Measurements from ENCODE around the gene PKD1L1. TPM values are rescaled to one million over a fixed set of nuclear protein-coding genes. Genes with fewer than 3 reads are reported as not detected.

Gene PKD1L1
- total RNA-seq, 1 donor from 2014 or later: 0.19 TPM

DNA sequence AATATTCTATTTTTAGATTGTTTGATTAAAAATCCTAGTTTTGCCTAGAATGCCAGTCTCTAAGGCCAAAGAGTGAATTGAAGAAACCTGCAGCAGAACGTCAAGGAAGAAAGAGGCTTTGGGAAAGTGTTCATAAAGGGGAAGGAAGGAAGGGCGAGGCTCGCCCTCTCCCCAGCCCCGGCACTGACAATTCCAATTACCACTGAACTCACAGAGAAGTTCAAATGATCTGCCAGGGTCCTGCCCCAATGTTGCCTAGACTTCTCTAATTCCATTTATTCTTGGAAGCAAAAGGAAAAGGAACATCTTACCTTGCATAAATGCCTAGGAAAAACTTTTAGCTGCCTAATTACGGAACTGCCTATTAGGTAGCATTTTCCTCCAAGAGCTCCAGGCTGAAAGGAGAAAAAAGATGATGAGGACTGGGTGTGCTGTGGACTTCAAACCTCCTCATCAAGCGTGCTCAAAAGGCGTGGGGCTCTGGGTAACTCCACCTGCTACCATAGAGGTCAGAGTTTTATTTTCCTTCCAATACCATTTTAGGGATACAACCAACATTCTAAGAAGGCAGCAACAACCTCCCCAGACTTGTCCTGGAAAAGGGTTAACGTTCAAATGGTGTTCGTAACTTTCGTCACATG lies 134.5 kb downstream of the PKD1L1 start:
- no peaks in the 10 kb centered on the region for H3K9me3 Mint-ChIP-seq
- DNase-seq (ENCODE audit: low read depth, low spot score): no peak
- H3K36me3 Mint-ChIP-seq (ENCODE audit: low read depth): no peaks in the 10 kb centered on the region
- no peak overlapping the region for H3K27ac Mint-ChIP-seq (ENCODE audit: unreplicated experiment)
- TF ChIP-seq, protein P1, sequence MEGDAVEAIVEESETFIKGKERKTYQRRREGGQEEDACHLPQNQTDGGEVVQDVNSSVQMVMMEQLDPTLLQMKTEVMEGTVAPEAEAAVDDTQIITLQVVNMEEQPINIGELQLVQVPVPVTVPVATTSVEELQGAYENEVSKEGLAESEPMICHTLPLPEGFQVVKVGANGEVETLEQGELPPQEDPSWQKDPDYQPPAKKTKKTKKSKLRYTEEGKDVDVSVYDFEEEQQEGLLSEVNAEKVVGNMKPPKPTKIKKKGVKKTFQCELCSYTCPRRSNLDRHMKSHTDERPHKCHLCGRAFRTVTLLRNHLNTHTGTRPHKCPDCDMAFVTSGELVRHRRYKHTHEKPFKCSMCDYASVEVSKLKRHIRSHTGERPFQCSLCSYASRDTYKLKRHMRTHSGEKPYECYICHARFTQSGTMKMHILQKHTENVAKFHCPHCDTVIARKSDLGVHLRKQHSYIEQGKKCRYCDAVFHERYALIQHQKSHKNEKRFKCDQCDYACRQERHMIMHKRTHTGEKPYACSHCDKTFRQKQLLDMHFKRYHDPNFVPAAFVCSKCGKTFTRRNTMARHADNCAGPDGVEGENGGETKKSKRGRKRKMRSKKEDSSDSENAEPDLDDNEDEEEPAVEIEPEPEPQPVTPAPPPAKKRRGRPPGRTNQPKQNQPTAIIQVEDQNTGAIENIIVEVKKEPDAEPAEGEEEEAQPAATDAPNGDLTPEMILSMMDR (conservative IDR thresholded peaks at IDR 0.05): no peak
- no peaks in the 10 kb centered on the region for H3K27me3 Mint-ChIP-seq (ENCODE audit: low read depth)
- no peak overlapping the region for H3K4me3 Mint-ChIP-seq
- H3K4me1 Mint-ChIP-seq: peaks cover 22% of the 10 kb centered on the region

DNA sequence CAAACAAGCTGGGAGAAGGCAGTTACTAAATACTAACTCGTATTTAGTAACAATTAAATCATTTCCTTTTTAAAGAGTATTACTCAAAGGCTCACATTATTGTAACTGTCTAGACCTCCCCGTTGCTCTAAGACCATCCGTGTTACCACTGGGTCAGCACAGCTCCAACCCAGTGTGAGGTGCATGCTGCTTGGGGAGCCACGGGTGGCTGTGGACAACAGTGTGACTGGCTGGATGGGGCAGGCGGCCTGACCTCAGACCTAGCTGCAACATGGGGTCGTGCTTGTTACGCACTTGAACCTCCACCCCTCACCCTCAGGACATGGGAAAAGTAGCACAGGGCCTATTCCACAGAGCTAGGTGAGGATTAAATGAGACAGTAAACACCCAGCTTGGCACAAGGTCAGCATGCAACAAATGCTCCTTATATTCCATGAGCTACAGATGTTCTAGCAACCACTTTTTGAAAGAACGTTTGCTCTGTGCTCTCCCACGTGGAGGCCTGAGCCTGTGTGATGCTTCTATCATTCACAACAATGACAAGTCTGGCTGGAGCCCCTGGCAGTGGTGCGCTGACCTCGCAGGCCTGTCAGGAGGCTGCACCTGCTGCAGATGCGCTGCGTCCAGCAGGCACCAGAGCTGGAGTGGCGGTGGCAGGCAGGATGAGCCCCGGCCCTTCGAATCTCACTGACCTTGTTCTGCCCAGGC lies 135.7 kb downstream of the PKD1L1 start:
- Mint-ChIP-seq H3K36me3 (ENCODE audit: low read depth) (no peaks in the 10 kb centered on the region), H3K4me1 (peaks cover 22% of the 10 kb centered on the region), H3K4me3 (no peak overlapping the region), H3K9me3 (no peaks in the 10 kb centered on the region), H3K27ac (ENCODE audit: unreplicated experiment) (no peak overlapping the region), H3K27me3 (ENCODE audit: low read depth) (no peaks in the 10 kb centered on the region)
- TF ChIP-seq, protein P1 (conservative IDR thresholded peaks at IDR 0.05): no peak
- no peak for DNase-seq (ENCODE audit: low read depth, low spot score)

- TF ChIP-seq, protein P1 (conservative IDR thresholded peaks at IDR 0.05): no peak
- Mint-ChIP-seq H3K4me3 (no peak overlapping the region), H3K27ac (ENCODE audit: unreplicated experiment) (peak overlapping the region; percentile 71), H3K36me3 (ENCODE audit: low read depth) (no peaks in the 10 kb centered on the region), H3K4me1 (peaks cover 22% of the 10 kb centered on the region), H3K27me3 (ENCODE audit: low read depth) (no peaks in the 10 kb centered on the region), H3K9me3 (no peaks in the 10 kb centered on the region)
- DNase-seq (ENCODE audit: low read depth, low spot score): no peak
Observed at GRCh38 chr7:47811632-47812380, 136.5 kb downstream of the PKD1L1 start.

DNA sequence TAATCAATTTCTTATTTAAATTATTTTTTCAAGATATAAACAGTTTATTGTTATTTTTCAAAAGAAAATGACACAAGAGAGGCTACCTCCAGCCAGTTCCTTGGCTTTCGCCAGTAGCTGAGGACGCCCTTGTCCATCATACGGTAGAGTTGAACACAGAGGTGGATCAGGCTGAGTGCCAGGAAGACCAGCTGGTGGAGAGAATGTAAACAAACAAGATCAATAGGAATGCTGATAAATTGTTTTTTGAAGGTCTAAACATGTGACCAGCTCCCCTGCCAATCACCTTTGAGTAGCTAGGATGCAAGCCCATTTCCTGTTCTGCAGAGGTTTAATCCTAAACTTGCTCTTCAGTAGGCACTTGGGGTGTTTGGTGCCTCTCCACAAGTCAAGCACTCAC lies 138.9 kb downstream of the PKD1L1 start:
- Mint-ChIP-seq H3K36me3 (ENCODE audit: low read depth) (no peaks in the 10 kb centered on the region), H3K27me3 (ENCODE audit: low read depth) (no peaks in the 10 kb centered on the region), H3K4me1 (peaks cover 17% of the 10 kb centered on the region), H3K27ac (ENCODE audit: unreplicated experiment) (no peak overlapping the region), H3K4me3 (no peak overlapping the region), H3K9me3 (no peaks in the 10 kb centered on the region)
- TF ChIP-seq, protein P1 (conservative IDR thresholded peaks at IDR 0.05): no peak
- no peak for DNase-seq (ENCODE audit: low read depth, low spot score)

DNA sequence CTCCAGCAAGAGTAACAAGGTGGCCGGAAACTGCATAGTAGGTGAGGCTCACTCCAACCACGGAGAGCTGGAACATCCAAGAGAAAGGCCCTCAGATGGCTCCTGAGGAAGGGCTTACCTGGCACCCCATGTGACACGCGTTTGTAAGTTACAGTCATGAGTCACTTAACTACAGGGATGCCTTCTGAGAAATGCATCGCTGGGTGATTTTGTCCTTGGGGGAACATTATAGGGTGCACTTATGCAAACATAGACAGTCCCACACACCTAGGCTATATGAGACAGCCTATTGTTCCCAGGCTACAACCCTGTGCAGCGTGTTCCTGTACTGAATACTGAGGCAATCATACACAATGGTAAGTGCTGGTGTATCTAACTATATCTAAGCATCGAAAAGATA lies 139.9 kb downstream of the PKD1L1 start:
- H3K9me3 Mint-ChIP-seq: no peaks in the 10 kb centered on the region
- no peak for DNase-seq (ENCODE audit: low read depth, low spot score)
- H3K27ac Mint-ChIP-seq (ENCODE audit: unreplicated experiment): no peak overlapping the region
- TF ChIP-seq, protein P1 (conservative IDR thresholded peaks at IDR 0.05): no peak
- H3K4me3 Mint-ChIP-seq: no peak overlapping the region
- no peaks in the 10 kb centered on the region for H3K36me3 Mint-ChIP-seq (ENCODE audit: low read depth)
- no peaks in the 10 kb centered on the region for H3K27me3 Mint-ChIP-seq (ENCODE audit: low read depth)
- H3K4me1 Mint-ChIP-seq: peaks cover 15% of the 10 kb centered on the region

Measured in neural crest cell (in vitro differentiated cells).